Measurements from ENCODE around the gene GPATCH4. TPM values are rescaled to one million over a fixed set of nuclear protein-coding genes. Genes with fewer than 3 reads are reported as not detected.
"Not testable (repeated sequence)": the region's sequence is repeated elsewhere in the genome, so short reads cannot be mapped to it uniquely, and the experiment has no call there.

Gene GPATCH4
- polyA plus RNA-seq, 1 experiment = 23.1 TPM

- no peak for TF ChIP-seq CTCF (IDR thresholded peaks at IDR 0.05; ENCODE audit: low read depth, low read length)
- POLR2A ChIA-PET = no interaction called here
- Histone ChIP-seq H3K27ac (ENCODE audit: low read depth, low read length) (no peak overlapping the region), H3K4me3 (ENCODE audit: low read depth, low read length) (no peak overlapping the region), H3K9me3 (ENCODE audit: control insufficient read depth, insufficient read depth, low read length) (no peaks in the 10 kb centered on the region; the same call in 1 of the 2 replicates), H3K27me3 (ENCODE audit: control insufficient read depth, insufficient read depth, low read length) (peaks cover 88% of the 10 kb centered on the region)
- CTCF ChIA-PET = interaction anchor here (0.6 to 0.9 kb wide), 2 partner anchors 13 to 18 kb away, joined by 3 read pairs; no protein-coding TSS in a partner anchor
- no peak for DNase-seq (ENCODE audit: low read depth, low spot score)
These were observed 38.4 kb upstream of the GPATCH4 start for GRCh38 chr1:156639601-156640101.

GRCh38 chr1:156638189-156638985, 37.1 kb upstream of the GPATCH4 start:
- ChIA-PET CTCF (interaction anchor here (2.7 kb wide), 1 partner anchor 11 kb away, joined by 8 read pairs; no protein-coding TSS in a partner anchor), POLR2A (interaction anchor here (0.6 kb wide), 1 partner anchor 12 kb away, joined by 5 read pairs; no protein-coding TSS in a partner anchor)
- H3K27me3 ChIP-seq (ENCODE audit: control insufficient read depth, insufficient read depth, low read length) = peaks cover 86% of the 10 kb centered on the region
- DNase-seq (ENCODE audit: low read depth, low spot score) = no peak
- no peak overlapping the region for H3K27ac ChIP-seq (ENCODE audit: low read depth, low read length)
- no peak overlapping the region for H3K4me3 ChIP-seq (ENCODE audit: low read depth, low read length)
- TF ChIP-seq CTCF (IDR thresholded peaks at IDR 0.05; ENCODE audit: low read depth, low read length) = no peak
- no peaks in the 10 kb centered on the region; the same call in 1 of the 2 replicates for H3K9me3 ChIP-seq (ENCODE audit: control insufficient read depth, insufficient read depth, low read length)

- H3K27me3 ChIP-seq (ENCODE audit: control insufficient read depth, insufficient read depth, low read length) = peaks cover 56% of the 10 kb centered on the region
- no peak overlapping the region for H3K4me3 ChIP-seq (ENCODE audit: low read depth, low read length)
- H3K27ac ChIP-seq (ENCODE audit: low read depth, low read length) = no peak overlapping the region
- TF ChIP-seq CTCF (IDR thresholded peaks at IDR 0.05; ENCODE audit: low read depth, low read length) = no peak
- DNase-seq (ENCODE audit: low read depth, low spot score) = no peak
- H3K9me3 ChIP-seq (ENCODE audit: control insufficient read depth, insufficient read depth, low read length) = no peaks in the 10 kb centered on the region
- ChIA-PET POLR2A (no interaction called here), CTCF (no interaction called here)
These were observed 31.1 kb upstream of the GPATCH4 start for GRCh38 chr1:156632355-156632754.

GRCh38 chr1:156631152-156631551, 29.9 kb upstream of the GPATCH4 start:
- H3K27ac ChIP-seq (ENCODE audit: low read depth, low read length); DNase-seq (ENCODE audit: low read depth, low spot score); H3K4me3 ChIP-seq (ENCODE audit: low read depth, low read length); H3K9me3 ChIP-seq (ENCODE audit: control insufficient read depth, insufficient read depth, low read length); POLR2A ChIA-PET: not testable (repeated sequence)
- H3K27me3 ChIP-seq (ENCODE audit: control insufficient read depth, insufficient read depth, low read length) = peaks cover 51% of the 10 kb centered on the region
- CTCF ChIA-PET = interaction anchor here (0.7 kb wide), 2 partner anchors 70 to 283 kb away, joined by 3 to 6 read pairs; no protein-coding TSS in a partner anchor

- POLR2A ChIA-PET = no interaction called here
- no peak for DNase-seq (ENCODE audit: low read depth, low spot score)
- Histone ChIP-seq H3K27me3 (ENCODE audit: control insufficient read depth, insufficient read depth, low read length) (peaks cover 47% of the 10 kb centered on the region), H3K9me3 (ENCODE audit: control insufficient read depth, insufficient read depth, low read length) (no peaks in the 10 kb centered on the region), H3K4me3 (ENCODE audit: low read depth, low read length) (no peak overlapping the region), H3K27ac (ENCODE audit: low read depth, low read length) (no peak overlapping the region)
- CTCF ChIA-PET = interaction anchor here (0.9 to 1.0 kb wide), 2 partner anchors 10 to 244 kb away, joined by 3 read pairs; no protein-coding TSS in a partner anchor
- TF ChIP-seq CTCF (IDR thresholded peaks at IDR 0.05; ENCODE audit: low read depth, low read length) = no peak
These were observed 28.7 kb upstream of the GPATCH4 start for GRCh38 chr1:156629823-156630449.
